ENCODE results near the gene PTPRM.
A peak's percentile ranks its signal among the peaks of the same experiment; 100 is the strongest.

PTPRM gene

GRCh38 chr18:7669361-7669760 is 102.2 kb downstream of the PTPRM start:
- no peak for DNase-seq (ENCODE audit: low read depth in 2 of 2)

- no peak for DNase-seq (ENCODE audit: low read depth in 2 of 2)
These were observed 104.0 kb downstream of the PTPRM start for GRCh38 chr18:7671105-7671504.

- DNase-seq (ENCODE audit: low read depth in 2 of 2) = no peak
These were observed 109.2 kb downstream of the PTPRM start for GRCh38 chr18:7676253-7676873.

GRCh38 chr18:7677001-7677400 is 109.9 kb downstream of the PTPRM start:
- peak; percentile 19 to 31 for DNase-seq (ENCODE audit: low read depth in 2 of 2)

- DNase-seq (ENCODE audit: low read depth in 2 of 2) = no peak
These were observed 110.3 kb downstream of the PTPRM start for GRCh38 chr18:7677424-7677823.

- DNase-seq (ENCODE audit: low read depth in 2 of 2) = no peak
These were observed 111.3 kb downstream of the PTPRM start for GRCh38 chr18:7678389-7678788.

GRCh38 chr18:7678801-7679200 is 111.7 kb downstream of the PTPRM start:
- DNase-seq (ENCODE audit: low read depth in 2 of 2) = no peak

- DNase-seq (ENCODE audit: low read depth in 2 of 2) = no peak
These were observed 114.2 kb downstream of the PTPRM start for GRCh38 chr18:7681298-7681697.

- no peak for DNase-seq (ENCODE audit: low read depth in 2 of 2)
These were observed 115.2 kb downstream of the PTPRM start for GRCh38 chr18:7682321-7682720.

- DNase-seq (ENCODE audit: low read depth in 2 of 2) = no peak
These were observed 116.6 kb downstream of the PTPRM start for GRCh38 chr18:7683753-7684152.

- no peak for DNase-seq (ENCODE audit: low read depth in 2 of 2)
These were observed 117.2 kb downstream of the PTPRM start for GRCh38 chr18:7684357-7684756.

GRCh38 chr18:7684966-7685365 is 117.8 kb downstream of the PTPRM start:
- DNase-seq (ENCODE audit: low read depth in 2 of 2) = no peak

GRCh38 chr18:7686278-7686677 is 119.2 kb downstream of the PTPRM start:
- DNase-seq (ENCODE audit: low read depth in 2 of 2) = no peak

- DNase-seq (ENCODE audit: low read depth in 2 of 2) = no peak
These were observed 121.5 kb downstream of the PTPRM start for GRCh38 chr18:7688580-7688979.

GRCh38 chr18:7691206-7691605 is 124.1 kb downstream of the PTPRM start:
- no peak for DNase-seq (ENCODE audit: low read depth in 2 of 2)

- DNase-seq (ENCODE audit: low read depth in 2 of 2) = peak; percentile 61 to 69
These were observed 129.7 kb downstream of the PTPRM start for GRCh38 chr18:7696780-7697179.

- no peak for DNase-seq (ENCODE audit: low read depth in 2 of 2)
These were observed 130.2 kb downstream of the PTPRM start for GRCh38 chr18:7697306-7697705.

- DNase-seq (ENCODE audit: low read depth in 2 of 2) = no peak
These were observed 144.4 kb downstream of the PTPRM start for GRCh38 chr18:7711495-7711894.

GRCh38 chr18:7720395-7720794 is 153.3 kb downstream of the PTPRM start:
- no peak for DNase-seq (ENCODE audit: low read depth in 2 of 2)

- no peak for DNase-seq (ENCODE audit: low read depth in 2 of 2)
These were observed 154.4 kb downstream of the PTPRM start for GRCh38 chr18:7721532-7721931.

- no peak for DNase-seq (ENCODE audit: low read depth in 2 of 2)
These were observed 155.8 kb downstream of the PTPRM start for GRCh38 chr18:7722955-7723354.

- DNase-seq (ENCODE audit: low read depth in 2 of 2) = no peak
These were observed 156.4 kb downstream of the PTPRM start for GRCh38 chr18:7723558-7723957.

GRCh38 chr18:7725473-7725872 is 158.4 kb downstream of the PTPRM start:
- DNase-seq (ENCODE audit: low read depth in 2 of 2) = no peak

- DNase-seq (ENCODE audit: low read depth in 2 of 2) = no peak
These were observed 158.8 kb downstream of the PTPRM start for GRCh38 chr18:7725897-7726296.

Measured in fibroblast of skin of left biceps (primary cell).